GM12878 (cell line): ENCODE data around the gene RRAD. TPM values are rescaled to one million over a fixed set of nuclear protein-coding genes. Genes with fewer than 3 reads are reported as not detected.

Experiments used
- ATAC-seq: fragments of 200-7000 bp; cut with Tn5 transposase; 3 replicates; pipeline ENCODE4 v1.9.1; 2020; ENCODE audit warnings: mild to moderate bottlenecking, moderate library complexity
- BruUV-seq: library from RNA; stranded (reverse); fragments of 400-500 nt; replicated peaks from 2 replicates; lab custom pipeline; 2021; lab: Mats Ljungman, UMichigan
- CTCF ChIA-PET: fragments of 300-600 bp; sonication (Branson Sonifier 250); formaldehyde crosslinking; extraction: SDS; loops from one replicate; lab custom pipeline; 2021; ENCODE audit warnings: inconsistent platforms; lab: Yijun Ruan, JAX
- POLR2A ChIA-PET: fragments of 350-600 bp; formaldehyde crosslinking; extraction: SDS; loops from one replicate; lab custom pipeline; 2021; ENCODE audit warnings: inconsistent platforms; lab: Charles Lee
- RAD21 ChIA-PET: fragments of 300-600 bp; sonication (Branson Sonifier 250); formaldehyde crosslinking; loops from one replicate; lab custom pipeline; 2023; ENCODE audit warnings: antibody characterized with exemption; ENCODE audit not compliant: unreplicated experiment; lab: Charles Lee
- SMC1A ChIA-PET: fragments of 300-600 bp; sonication (Branson Sonifier 250); formaldehyde crosslinking; loops from one replicate; lab custom pipeline; 2023; ENCODE audit not compliant: unreplicated experiment, uncharacterized antibody; lab: Charles Lee
- DNase-seq: peaks from one replicate; pipeline ENCODE4 v3.0.0-alpha.2; 2011; ENCODE audit warnings: low read depth, low spot score
- FAIRE-seq: peaks from 3 replicates; lab custom pipeline; 2011; peaks lifted over from hg19 to GRCh38; lab: Jason Lieb, UNC
- H2AFZ ChIP-seq: 2 replicates; pipeline ENCODE4 v1.6.0; 2011; ENCODE audit warnings: low read depth, low read length, control low read depth; ENCODE audit not compliant: control insufficient read depth
- H3K27ac ChIP-seq: 2 replicates; pipeline ENCODE4 v1.5.1; 2011; ENCODE audit warnings: control low read depth; ENCODE audit not compliant: control insufficient read depth, insufficient read depth
- H3K27me3 ChIP-seq, 2 experiments: replicated peaks in 1 of 2; 2 replicates each; pipeline versions ENCODE4 v1.6.0 to v1.6.1; 2011; ENCODE audit warnings: low read length in 1 of 2; ENCODE audit not compliant: control insufficient read depth in 2 of 2, insufficient read depth in 2 of 2
- H3K36me3 ChIP-seq, 2 experiments: 2 replicates each; pipeline ENCODE4 v1.5.1; 2011; ENCODE audit warnings: low read length in 1 of 2; ENCODE audit not compliant: control insufficient read depth in 2 of 2, insufficient read depth in 2 of 2
- H3K4me1 ChIP-seq: 2 replicates; pipeline ENCODE4 v1.6.1; 2011; ENCODE audit warnings: mild to moderate bottlenecking, low read length, moderate library complexity, mixed read lengths; ENCODE audit not compliant: control insufficient read depth, insufficient read depth
- H3K4me2 ChIP-seq: 2 replicates; pipeline ENCODE4 v1.6.0; 2011; ENCODE audit warnings: control low read depth; ENCODE audit not compliant: control insufficient read depth, insufficient read depth
- H3K4me3 ChIP-seq: fragments of 200-600 bp; sonication (generic); 2 replicates; pipeline ENCODE4 v1.5.1; 2016
- H3K79me2 ChIP-seq: 2 replicates; pipeline ENCODE4 v1.6.0; 2011; ENCODE audit warnings: low read length; ENCODE audit not compliant: control insufficient read depth, insufficient read depth
- H3K9ac ChIP-seq: 2 replicates; pipeline ENCODE4 v1.8.0; 2011; ENCODE audit warnings: low read length, control low read depth, mixed read lengths; ENCODE audit not compliant: control insufficient read depth, insufficient read depth
- H3K9me3 ChIP-seq: replicated peaks from 3 replicates; pipeline ENCODE4 v1.5.1; 2011; ENCODE audit warnings: mild to moderate bottlenecking, low read length; ENCODE audit not compliant: control insufficient read depth, insufficient read depth
- H4K20me1 ChIP-seq: 2 replicates; pipeline ENCODE4 v1.6.0; 2011; ENCODE audit not compliant: control insufficient read depth, insufficient read depth
- ATF2 ChIP-seq: IDR thresholded peaks from 2 replicates; pipeline ENCODE4 v1.6.1; 2012; ENCODE audit warnings: low read length, inconsistent platforms
- ATF3 ChIP-seq: IDR thresholded peaks from 2 replicates; pipeline ENCODE4 v1.6.1; 2011; ENCODE audit warnings: low read depth, mild to moderate bottlenecking, low read length, moderate library complexity, borderline replicate concordance; ENCODE audit errors: extremely low read depth
- EGR1 ChIP-seq, 2 experiments: IDR thresholded peaks; 1 replicate in 1 of 2; 2 replicates in 1 of 2; pipeline ENCODE4 v1.6.1; 2011 to 2012; ENCODE audit warnings: low read depth in 2 of 2, low read length in 2 of 2, borderline replicate concordance in 1 of 2, mild to moderate bottlenecking in 1 of 2, moderate library complexity in 1 of 2
- FOXK2 ChIP-seq: fragments of 450-650 bp; IDR thresholded peaks from 2 replicates; pipeline ENCODE4 v1.6.1; 2017; ENCODE audit warnings: mild to moderate bottlenecking, moderate library complexity
- HCFC1 ChIP-seq: fragments of 150-350 bp; IDR thresholded peaks from 2 replicates; pipeline ENCODE4 v1.6.1; 2014; ENCODE audit warnings: low read length
- HDAC2 ChIP-seq: fragments of 200-600 bp; sonication (generic); IDR thresholded peaks from 2 replicates; pipeline ENCODE4 v1.6.1; 2017
- HSF1 ChIP-seq: fragments of 150-350 bp; IDR thresholded peaks from 2 replicates; pipeline ENCODE4 v1.6.1; 2014; ENCODE audit warnings: mild to moderate bottlenecking, low read depth, low read length
- JUND ChIP-seq: IDR thresholded peaks from 2 replicates; pipeline ENCODE4 v1.6.1; 2012; ENCODE audit warnings: low read depth, mild to moderate bottlenecking, low read length, improper control_type of control experiment, moderate library complexity
- MYB ChIP-seq: fragments of 150-350 bp; IDR thresholded peaks from 2 replicates; pipeline ENCODE4 v1.6.1; 2014; ENCODE audit warnings: mild to moderate bottlenecking, low read depth, low read length, borderline replicate concordance
- NFXL1 ChIP-seq: fragments of 450-650 bp; IDR thresholded peaks from 2 replicates; pipeline ENCODE4 v1.6.1; 2017; ENCODE audit warnings: antibody characterized with exemption, mild to moderate bottlenecking, borderline replicate concordance
- SREBF1 ChIP-seq: IDR thresholded peaks from 2 replicates; pipeline ENCODE4 v1.6.1; 2012; ENCODE audit warnings: mild to moderate bottlenecking, low read length
- ZBTB33 ChIP-seq: fragments of 450-650 bp; IDR thresholded peaks from 2 replicates; pipeline ENCODE4 v1.6.1; 2017; ENCODE audit warnings: mild to moderate bottlenecking
- ZNF217 ChIP-seq: fragments of 450-650 bp; IDR thresholded peaks from 2 replicates; pipeline ENCODE4 v1.6.1; 2017; ENCODE audit warnings: antibody characterized with exemption, mild to moderate bottlenecking
- WGBS: methylation state at CpG from one replicate; pipeline ENCODE4 v1.1.6; 2016; ENCODE audit warnings: low lambda C conversion rate; ENCODE audit not compliant: insufficient replicate concordance, insufficient coverage; ENCODE audit errors: missing lambda C conversion rate; 5-methylcytosine and 5-hydroxymethylcytosine counted together
- in situ Hi-C: fragments of 300-500 bp; cut with MboI; formaldehyde crosslinking; loops from 9 replicates; pipeline ENCODE4 v1.14.3; 2018; ENCODE audit warnings: mixed read lengths
- intact Hi-C: fragments of 100-400 bp; cut with micrococcal nuclease; formaldehyde crosslinking; loops from one replicate; pipeline ENCODE4 v1.14.2; 2022; ENCODE audit not compliant: unreplicated experiment
- polyA plus RNA-seq, 11 experiments: library from polyadenylated mRNA; depleted of rRNA in 4 of 11; unstranded in 6 of 11; stranded (reverse) in 5 of 11; fragments of >200 nt; fragmentation: Nextera tagmentation in 4 of 11; fragmentation: Illumina TruSeq in 1 of 11; extraction: Ambion mirVana in 4 of 11; extraction: Trizol in 1 of 11; gene quantifications; 1 replicate in 1 of 11; 2 replicates in 10 of 11; pipeline versions ENCODE4 v1.2.1 to v1.2.3, GENCODE V29; 2011 to 2016; ENCODE audit warnings: inconsistent platforms in 2 of 11, missing spikeins in 2 of 11, low read depth in 1 of 11
- total RNA-seq, 4 experiments: library from RNA; depleted of rRNA in 3 of 4; stranded (reverse); fragments of >200 nt in 3 of 4; fragmentation: Illumina TruSeq in 1 of 4; extraction: Trizol in 1 of 4; gene quantifications; 2 replicates each; pipeline versions ENCODE4 v1.2.1 to v1.2.3, GENCODE V29; 2013 to 2021

Gene RRAD
- total and polyA plus RNA-seq, 10 of the 15 experiments (the other 5 are each of a cell fraction or from before 2014, with no cell fraction given), result 0.11 to 8.5 (median 2.8) TPM

- FAIRE-seq (no peak), ATAC-seq (no peak), DNase-seq (no peak)
- in situ Hi-C loops (no loop called here), intact Hi-C loops (no loop called here)
- Histone ChIP-seq H3K9me3 (no peaks in the 10 kb centered on the region), H3K27ac (no peak overlapping the region), H3K36me3 (no peaks in the 10 kb centered on the region), H3K4me3 (no peak overlapping the region), H3K27me3 (no peaks in the 10 kb centered on the region; a peak in 1 of 4 replicates), H4K20me1 (no peaks in the 10 kb centered on the region), H3K79me2 (no peaks in the 10 kb centered on the region), H3K4me2 (no peak overlapping the region), H3K9ac (no peak overlapping the region), H2AFZ (no peak overlapping the region)
- SMC1A ChIA-PET, result no interaction called here
- CTCF ChIA-PET, result no interaction called here
- 56% methylated on average over 12 of the region's 13 CpGs for WGBS
- no TSS peak for BruUV-seq
- POLR2A ChIA-PET, result no interaction called here
- RAD21 ChIA-PET, result no interaction called here
- TF ChIP-seq EGR1 (IDR thresholded peaks at IDR 0.05; ENCODE audit: borderline replicate concordance in 1 of 2, low read depth in 2 of 2, low read length in 2 of 2) (no peak), JUND (no peak), FOXK2 (no peak), HDAC2 (no peak), NFXL1 (no peak), MYB (no peak), ATF3 (no peak), SREBF1 (no peak), HSF1 (no peak), ZBTB33 (no peak), ZNF217 (no peak), ATF2 (no peak), HCFC1 (no peak)
- TF ChIP-seq, all 136 proteins: peak for 0
- peaks cover 4% of the 10 kb centered on the region; the same call in 1 of the 2 replicates for H3K4me1 ChIP-seq
These were observed 20.9 kb downstream of the RRAD start for GRCh38 chr16:66904428-66904845.
